ENCODE measurements around the gene KCTD6. TPM values are rescaled to one million over a fixed set of nuclear protein-coding genes. Genes with fewer than 3 reads are reported as not detected.

KCTD6 gene
- total and polyA plus RNA-seq, 7 donors, result 4.6 to 25.3 (median 12.0) TPM

GRCh38 chr3:58497097-58497496, 5.2 kb downstream of the KCTD6 start:
- no peaks in the 10 kb centered on the region for H3K27me3 ChIP-seq
- H3K4me3 ChIP-seq, result no peak overlapping the region
- DNase-seq, result no peak
- TF ChIP-seq POLR2AphosphoS5 (IDR thresholded peaks at IDR 0.05), result no peak
- TF ChIP-seq, protein P1, sequence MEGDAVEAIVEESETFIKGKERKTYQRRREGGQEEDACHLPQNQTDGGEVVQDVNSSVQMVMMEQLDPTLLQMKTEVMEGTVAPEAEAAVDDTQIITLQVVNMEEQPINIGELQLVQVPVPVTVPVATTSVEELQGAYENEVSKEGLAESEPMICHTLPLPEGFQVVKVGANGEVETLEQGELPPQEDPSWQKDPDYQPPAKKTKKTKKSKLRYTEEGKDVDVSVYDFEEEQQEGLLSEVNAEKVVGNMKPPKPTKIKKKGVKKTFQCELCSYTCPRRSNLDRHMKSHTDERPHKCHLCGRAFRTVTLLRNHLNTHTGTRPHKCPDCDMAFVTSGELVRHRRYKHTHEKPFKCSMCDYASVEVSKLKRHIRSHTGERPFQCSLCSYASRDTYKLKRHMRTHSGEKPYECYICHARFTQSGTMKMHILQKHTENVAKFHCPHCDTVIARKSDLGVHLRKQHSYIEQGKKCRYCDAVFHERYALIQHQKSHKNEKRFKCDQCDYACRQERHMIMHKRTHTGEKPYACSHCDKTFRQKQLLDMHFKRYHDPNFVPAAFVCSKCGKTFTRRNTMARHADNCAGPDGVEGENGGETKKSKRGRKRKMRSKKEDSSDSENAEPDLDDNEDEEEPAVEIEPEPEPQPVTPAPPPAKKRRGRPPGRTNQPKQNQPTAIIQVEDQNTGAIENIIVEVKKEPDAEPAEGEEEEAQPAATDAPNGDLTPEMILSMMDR (IDR thresholded peaks at IDR 0.05), result no peak
- TF ChIP-seq EP300 (IDR thresholded peaks at IDR 0.05), result no peak
- no peak for TF ChIP-seq POLR2A (IDR thresholded peaks at IDR 0.05)
- no peak overlapping the region for H3K27ac ChIP-seq
- 56 to 65% methylated on average over 1 of the region's 1 CpG for WGBS, 2 donors
- intact Hi-C loops (cut with DNase I), result no loop called here
- peaks cover 0 to 17% (median 3%) of the 10 kb centered on the region in 4 donors for H3K36me3 ChIP-seq
- H3K4me1 ChIP-seq, result peaks cover 0 to 51% (median 46%) of the 10 kb centered on the region in 4 donors
- no peaks in the 10 kb centered on the region for H3K9me3 ChIP-seq

DNA sequence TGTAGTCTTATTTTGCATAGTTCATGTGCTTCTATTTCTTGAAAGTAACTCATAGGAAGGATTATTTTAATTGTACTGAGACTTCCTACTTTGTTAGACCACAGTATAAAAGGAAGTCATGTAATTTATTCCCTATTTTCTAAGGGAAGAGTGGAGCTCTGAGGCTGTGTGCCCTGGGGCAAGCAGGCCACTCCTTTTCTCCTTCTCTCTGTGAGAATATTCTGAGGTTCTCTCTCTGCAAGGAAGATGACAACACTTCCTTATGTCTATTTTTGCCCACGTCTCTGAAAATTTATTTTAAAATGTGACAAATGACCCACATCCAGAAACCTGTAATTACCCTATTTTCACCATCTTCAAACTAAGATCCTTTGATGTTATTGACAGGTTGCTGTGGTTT, 11.0 kb downstream of the KCTD6 start:
- H3K4me1 ChIP-seq, result peaks cover 0 to 10% (median 0%) of the 10 kb centered on the region in 4 donors
- H3K36me3 ChIP-seq, result peaks cover 0 to 55% (median 10%) of the 10 kb centered on the region in 4 donors
- WGBS, 2 donors, result 47 to 66% methylated on average over 1 of the region's 1 CpG
- H3K27ac ChIP-seq, result no peak overlapping the region
- no peaks in the 10 kb centered on the region for H3K27me3 ChIP-seq
- TF ChIP-seq, protein P1 (IDR thresholded peaks at IDR 0.05), result no peak
- TF ChIP-seq POLR2A (IDR thresholded peaks at IDR 0.05), result no peak
- TF ChIP-seq EP300 (IDR thresholded peaks at IDR 0.05), result no peak
- TF ChIP-seq POLR2AphosphoS5 (IDR thresholded peaks at IDR 0.05), result no peak
- intact Hi-C loops (cut with DNase I), result no loop called here
- no peaks in the 10 kb centered on the region for H3K9me3 ChIP-seq
- DNase-seq, result no peak
- H3K4me3 ChIP-seq, result no peak overlapping the region

- 56 to 67% methylated on average over 2 of the region's 2 CpGs for WGBS, 2 donors
- H3K27ac ChIP-seq, result no peak overlapping the region
- DNase-seq, result no peak
- no peaks in the 10 kb centered on the region for H3K9me3 ChIP-seq
- intact Hi-C loops (cut with DNase I), result no loop called here
- no peaks in the 10 kb centered on the region for H3K27me3 ChIP-seq
- H3K36me3 ChIP-seq, result peaks cover 6 to 66% (median 8%) of the 10 kb centered on the region in 4 donors
- no peak overlapping the region for H3K4me3 ChIP-seq
- TF ChIP-seq POLR2A (IDR thresholded peaks at IDR 0.05) (no peak), EP300 (IDR thresholded peaks at IDR 0.05) (no peak), POLR2AphosphoS5 (IDR thresholded peaks at IDR 0.05) (no peak)
- TF ChIP-seq, protein P1 (IDR thresholded peaks at IDR 0.05), result no peak
- peaks cover 0 to 1% (median 0%) of the 10 kb centered on the region in 4 donors for H3K4me1 ChIP-seq
Observed at GRCh38 chr3:58507356-58508078, 15.6 kb downstream of the KCTD6 start.

DNA sequence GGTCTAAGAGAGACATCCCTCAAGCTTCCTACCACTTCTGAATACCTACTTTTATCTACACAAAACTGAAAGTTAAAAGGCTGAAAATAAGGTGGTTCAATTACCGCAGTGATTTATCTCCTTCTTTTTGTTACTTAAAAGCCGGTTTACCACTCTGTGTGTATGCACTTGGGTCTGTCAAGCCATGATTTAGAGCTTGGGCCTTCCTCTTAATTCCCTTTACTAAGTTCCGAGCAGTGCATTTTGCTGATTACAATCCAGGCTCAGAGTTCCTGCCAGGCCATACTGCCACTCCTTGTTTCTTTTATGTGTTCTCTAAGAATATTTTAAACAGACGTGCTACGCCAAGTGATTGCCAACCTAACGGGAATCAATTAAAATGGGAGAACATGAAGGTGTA, 16.5 kb downstream of the KCTD6 start:
- Histone ChIP-seq H3K9me3 (no peaks in the 10 kb centered on the region), H3K4me3 (no peak overlapping the region), H3K27me3 (no peaks in the 10 kb centered on the region), H3K4me1 (no peaks in the 10 kb centered on the region), H3K27ac (no peak overlapping the region), H3K36me3 (peaks cover 0 to 75% (median 11%) of the 10 kb centered on the region in 4 donors)
- intact Hi-C loops (cut with DNase I), result no loop called here
- 75% methylated on average over 6 of the region's 6 CpGs for WGBS, 2 donors
- DNase-seq, result no peak
- TF ChIP-seq POLR2AphosphoS5 (IDR thresholded peaks at IDR 0.05), result no peak
- TF ChIP-seq, protein P1 (IDR thresholded peaks at IDR 0.05), result no peak
- TF ChIP-seq POLR2A (IDR thresholded peaks at IDR 0.05), result no peak
- TF ChIP-seq EP300 (IDR thresholded peaks at IDR 0.05), result no peak
